Endothelial cell of umbilical vein (primary cell): ENCODE measurements around the gene TM9SF1.

Source experiments
- CTCF ChIP-seq, 2 donors: IDR thresholded peaks; 1 replicate in 1 of 2; 2 replicates in 1 of 2; pipeline ENCODE4 v1.5.1; 2011; ENCODE audit warnings: low read length in 2 of 2, mild to moderate bottlenecking in 2 of 2, moderate library complexity in 2 of 2, control low read depth in 1 of 2, inconsistent platforms in 1 of 2, low read depth in 1 of 2; ENCODE audit not compliant: insufficient read depth in 1 of 2; ENCODE audit errors: extremely low read depth in 1 of 2
- EZH2 ChIP-seq: IDR thresholded peaks from 2 replicates; pipeline ENCODE4 v1.6.1; 2012; ENCODE audit warnings: borderline replicate concordance, low read depth, mild to moderate bottlenecking, moderate library complexity, low read length, inconsistent platforms; ENCODE audit not compliant: severe bottlenecking
- POLR2A ChIP-seq: IDR thresholded peaks from 2 replicates; pipeline ENCODE4 v1.6.1; 2012; ENCODE audit warnings: low read depth, mild to moderate bottlenecking, control low read depth, low read length
- POLR2AphosphoS5 ChIP-seq: IDR thresholded peaks from 2 replicates; pipeline ENCODE4 v1.6.1; 2012; ENCODE audit warnings: low read depth, mild to moderate bottlenecking, control low read depth, low read length, moderate library complexity; ENCODE audit not compliant: insufficient read depth

GRCh38 chr14:24167469-24168114 is 27.6 kb downstream of the TM9SF1 start:
- TF ChIP-seq EZH2: no peak
- no peak for TF ChIP-seq CTCF (IDR thresholded peaks at IDR 0.05; ENCODE audit: extremely low read depth in 1 of 2, insufficient read depth in 1 of 2, low read depth in 1 of 2, low read length in 2 of 2)
- TF ChIP-seq POLR2A: no peak
- no peak for TF ChIP-seq POLR2AphosphoS5
